Measurements from ENCODE around the gene SLC13A3. TPM values are rescaled to one million over a fixed set of nuclear protein-coding genes. Genes with fewer than 3 reads are reported as not detected.
A peak's percentile ranks its signal among the peaks of the same experiment; 100 is the strongest.

Gene SLC13A3
- total RNA-seq, 1 experiment from 2014 or later = 17.5 TPM

GRCh38 chr20:46549188-46549972 is 101.9 kb downstream of the SLC13A3 start:
- Histone ChIP-seq H2BK20ac (ENCODE audit: low read depth, low read length, poor library complexity, severe bottlenecking) (no peak overlapping the region), H3K9ac (ENCODE audit: extremely low read depth, insufficient read length, low read length) (no peak overlapping the region), H3K9me3 (ENCODE audit: control insufficient read depth, low read depth, low read length) (no peaks in the 10 kb centered on the region), H3K18ac (ENCODE audit: insufficient read length, low read depth, low read length) (no peak overlapping the region), H3T11ph (ENCODE audit: low read length) (no peak overlapping the region), H3K23ac (ENCODE audit: insufficient read length, low read depth, low read length) (no peak overlapping the region), H3K79me2 (ENCODE audit: insufficient read depth, low read length) (no peaks in the 10 kb centered on the region), H2BK5ac (ENCODE audit: insufficient read length, low read length) (no peak overlapping the region), H3K27me3 (ENCODE audit: insufficient read depth, low read length) (no peaks in the 10 kb centered on the region), H4K5ac (ENCODE audit: insufficient read length, low read depth, low read length) (no peak overlapping the region), H2BK15ac (ENCODE audit: low read depth, low read length) (no peak overlapping the region), H3K4ac (ENCODE audit: low read depth, low read length) (no peak overlapping the region), H2AFZ (ENCODE audit: low read length) (no peak overlapping the region), H3K56ac (ENCODE audit: insufficient read length, low read depth, low read length) (no peak overlapping the region), H3K4me2 (ENCODE audit: insufficient read depth, insufficient read length, low read length) (no peak overlapping the region), H4K91ac (ENCODE audit: insufficient read length, low read depth, low read length) (no peak overlapping the region), H2BK12ac (ENCODE audit: insufficient read length, low read depth, low read length) (no peak overlapping the region), H3K27ac (ENCODE audit: insufficient read length, low read depth, low read length) (no peak overlapping the region), H3K14ac (ENCODE audit: insufficient read depth, low read length) (no peak overlapping the region), H4K20me1 (ENCODE audit: control insufficient read depth, insufficient read depth, insufficient read length) (no peaks in the 10 kb centered on the region), H3K79me1 (ENCODE audit: insufficient read depth, low read depth, low read length, poor library complexity, severe bottlenecking) (no peaks in the 10 kb centered on the region), H3K23me2 (ENCODE audit: insufficient read length, low read depth, low read length, poor library complexity, severe bottlenecking) (no peaks in the 10 kb centered on the region), H2BK120ac (ENCODE audit: low read depth, low read length, poor library complexity, severe bottlenecking) (no peak overlapping the region), H2AK5ac (ENCODE audit: insufficient read length, low read length) (no peak overlapping the region), H4K8ac (replicated peaks; ENCODE audit: insufficient read length, low read depth, low read length) (no peak overlapping the region), H3K4me1 (ENCODE audit: insufficient read depth, low read length) (no peaks in the 10 kb centered on the region; the same call in 1 of the 2 replicates)
- DNase-seq = no peak
- H3K27me3 Mint-ChIP-seq (ENCODE audit: low read depth) = no peaks in the 10 kb centered on the region
- H3K9me3 Mint-ChIP-seq = no peaks in the 10 kb centered on the region
- H3K4me1 Mint-ChIP-seq = peaks cover 32 to 39% of the 10 kb centered on the region in 2 experiments
- no CpG with 5 or more reads among the region's 4 CpGs for WGBS (ENCODE audit: extremely low coverage, insufficient read length, low lambda C conversion rate)
- no peaks in the 10 kb centered on the region for H3K36me3 Mint-ChIP-seq (ENCODE audit: insufficient read depth in 1 of 3, low read depth in 3 of 3)
- no peak overlapping the region for H3K4me3 Mint-ChIP-seq
- peak; percentile 23; the same call in 1 of the 3 replicates for TF ChIP-seq CTCF (conservative IDR thresholded peaks at IDR 0.05)
- H3K27ac Mint-ChIP-seq = no peak overlapping the region

Data from H9 (cell line).